NCI-H2081 (cell line): ENCODE results near the gene ANKS1B.
"Not testable (repeated sequence)": the region's sequence is repeated elsewhere in the genome, so short reads cannot be mapped to it uniquely, and the experiment has no call there.

Experiments used
- DNase-seq, 2 experiments: peaks; one replicate each; lab custom pipeline; 2025; lab: John Stamatoyannopoulos, UW

The ANKS1B gene

DNA sequence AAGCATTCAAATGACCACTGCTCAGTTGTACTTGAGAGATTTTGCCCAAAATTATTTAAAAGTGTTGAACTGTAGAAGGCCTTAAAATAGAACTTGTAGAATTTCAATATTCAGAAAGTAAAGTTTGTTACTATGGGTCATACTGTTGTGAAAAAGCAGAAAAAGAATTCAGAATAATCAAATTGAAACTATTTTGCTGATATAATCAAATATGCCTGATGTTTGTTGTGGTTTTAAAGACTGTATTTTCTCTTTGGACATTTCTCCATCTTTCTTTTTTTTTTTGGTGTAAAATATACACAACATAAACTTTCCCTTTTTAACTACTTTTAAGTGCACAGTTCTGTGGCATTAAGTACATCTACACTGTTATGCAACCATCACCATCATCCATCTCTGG is 964.9 kb downstream of the ANKS1B start:
- DNase-seq: no peak

DNA sequence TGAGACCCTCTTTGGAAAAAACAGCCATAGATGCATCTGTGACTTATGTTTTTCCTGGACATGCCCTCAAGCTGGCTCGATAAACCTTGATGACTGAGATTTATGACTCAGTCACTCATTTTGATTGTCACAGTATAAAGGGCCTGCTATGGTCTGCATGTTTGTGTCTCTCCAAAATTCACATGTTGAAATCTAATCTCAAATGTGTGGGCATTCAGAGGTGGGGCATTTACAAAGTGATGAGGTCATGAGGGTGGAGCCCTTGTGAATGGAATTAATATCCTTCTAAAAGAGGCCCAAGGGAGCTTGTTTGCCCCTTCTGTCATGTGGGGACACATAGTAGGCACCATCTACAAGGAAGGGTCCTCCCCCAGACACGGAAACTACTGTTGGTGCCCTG is 966.8 kb downstream of the ANKS1B start:
- DNase-seq: no peak

DNA sequence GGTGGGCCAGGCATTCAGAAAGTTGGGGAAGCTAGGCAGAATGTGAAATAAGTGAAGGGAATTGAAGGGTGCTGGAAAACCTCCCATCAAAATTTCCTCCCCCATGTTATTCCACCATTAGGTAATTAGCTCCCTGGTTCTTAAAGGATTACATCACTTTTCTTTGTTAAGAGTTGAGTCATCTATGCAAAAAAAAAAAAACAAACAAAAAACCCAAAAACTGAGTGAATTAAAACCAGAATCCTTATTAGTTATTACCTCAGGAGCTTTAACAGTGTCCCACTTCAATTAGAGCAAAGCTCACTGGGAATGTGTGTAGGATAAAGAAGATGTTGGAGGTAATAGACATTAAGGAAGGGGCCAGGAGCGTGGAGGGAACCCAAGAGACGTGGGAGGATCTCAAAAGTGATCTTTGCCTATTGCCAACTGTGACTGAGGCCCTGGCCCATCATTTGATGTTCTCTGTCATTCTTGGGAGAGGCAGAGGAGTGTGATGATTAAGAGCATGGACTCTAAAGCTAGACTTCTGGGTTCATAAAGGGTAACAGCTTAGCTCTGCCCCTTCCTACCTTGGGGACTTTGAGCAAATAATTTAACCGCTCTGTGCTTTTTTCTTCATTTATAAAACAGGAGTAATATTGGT is 975.0 kb downstream of the ANKS1B start:
- no peak for DNase-seq

DNA sequence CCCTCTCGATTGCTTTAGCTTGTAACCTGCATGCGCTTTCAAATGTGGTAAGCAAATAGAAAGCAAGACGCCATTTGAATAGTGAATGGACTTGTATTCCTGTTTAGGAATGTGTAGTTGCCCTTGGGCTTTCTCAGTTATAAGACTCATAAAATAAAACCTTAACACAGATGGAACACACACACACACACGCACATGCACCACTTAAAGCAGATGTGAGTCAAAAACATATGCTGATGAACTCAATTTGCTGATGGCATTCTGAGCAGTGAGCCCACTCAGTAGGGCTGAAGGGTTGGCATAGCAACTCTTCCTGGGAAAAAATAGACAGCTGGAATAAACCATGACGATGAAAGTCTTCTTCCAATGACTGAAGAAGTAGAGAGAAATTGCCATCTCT is 979.1 kb downstream of the ANKS1B start:
- no peak for DNase-seq

DNA sequence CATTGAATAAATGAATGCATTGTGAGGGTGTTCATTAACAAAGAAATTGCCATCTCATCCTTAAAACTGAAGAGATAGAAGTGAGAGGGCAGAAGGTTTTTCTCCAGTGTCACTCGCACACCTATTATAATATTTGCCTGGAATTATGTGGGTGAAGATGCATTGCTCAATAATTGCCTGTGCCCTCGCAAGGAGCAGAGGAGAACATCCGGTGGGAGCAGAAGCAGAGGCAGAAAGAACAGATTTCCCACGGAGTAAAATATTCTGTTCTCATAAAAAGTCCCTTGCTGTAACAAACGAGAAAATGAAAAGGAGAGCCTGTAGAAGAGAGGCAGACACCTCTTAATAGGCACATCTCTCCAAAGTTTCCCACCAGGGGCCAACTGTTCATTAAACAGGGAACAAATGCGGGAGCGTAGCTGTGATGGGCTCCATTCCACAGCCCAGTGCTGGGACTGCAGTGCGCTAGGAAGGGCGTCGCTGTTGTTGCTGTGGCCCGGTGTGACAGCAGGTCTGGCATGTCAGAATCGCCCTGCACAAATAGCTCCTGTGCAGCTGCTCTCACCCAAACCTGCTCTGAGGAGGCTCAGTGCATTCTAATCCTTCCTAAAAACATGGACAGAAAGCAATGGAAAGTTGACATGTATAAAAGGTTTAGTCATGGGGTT is 979.8 kb downstream of the ANKS1B start:
- DNase-seq: no peak

DNA sequence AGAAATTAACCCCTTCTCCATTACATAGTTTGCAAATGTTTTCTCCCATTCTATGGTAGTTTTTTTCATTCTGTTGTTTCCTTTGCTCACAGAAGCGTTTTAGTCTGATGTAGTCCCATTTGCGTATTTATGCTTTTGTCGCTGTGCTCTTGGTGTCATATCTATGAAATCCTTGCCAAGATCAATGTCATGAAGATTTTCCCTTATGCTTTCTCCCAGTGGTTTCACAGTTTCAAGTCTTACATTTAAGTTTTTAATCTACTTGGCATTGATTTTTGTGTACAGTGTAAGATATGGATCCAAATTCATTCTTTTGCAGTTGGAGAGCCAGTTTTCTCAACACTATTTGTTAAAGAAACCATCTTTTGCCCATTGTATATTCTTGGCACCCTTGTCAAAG is 982.0 kb downstream of the ANKS1B start:
- no peak for DNase-seq

DNA sequence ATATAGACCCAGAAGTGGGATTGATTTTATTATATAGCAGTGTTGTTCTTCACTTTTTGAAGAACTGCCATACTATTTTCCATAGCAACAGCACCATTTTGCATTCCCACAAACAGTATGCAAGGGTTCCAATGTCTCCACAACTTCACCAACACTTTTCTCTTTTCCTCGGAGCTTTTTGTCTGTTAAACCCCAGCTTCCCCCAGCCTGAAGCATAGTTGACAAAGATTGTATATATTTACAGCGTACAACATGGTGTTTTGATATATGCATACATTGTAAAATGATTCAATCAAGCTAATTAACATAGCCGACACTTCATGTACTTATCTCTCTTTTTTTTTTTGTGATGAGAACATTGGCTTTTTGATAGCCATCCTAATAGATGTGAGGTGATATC is 982.6 kb downstream of the ANKS1B start:
- no peak for DNase-seq

DNA sequence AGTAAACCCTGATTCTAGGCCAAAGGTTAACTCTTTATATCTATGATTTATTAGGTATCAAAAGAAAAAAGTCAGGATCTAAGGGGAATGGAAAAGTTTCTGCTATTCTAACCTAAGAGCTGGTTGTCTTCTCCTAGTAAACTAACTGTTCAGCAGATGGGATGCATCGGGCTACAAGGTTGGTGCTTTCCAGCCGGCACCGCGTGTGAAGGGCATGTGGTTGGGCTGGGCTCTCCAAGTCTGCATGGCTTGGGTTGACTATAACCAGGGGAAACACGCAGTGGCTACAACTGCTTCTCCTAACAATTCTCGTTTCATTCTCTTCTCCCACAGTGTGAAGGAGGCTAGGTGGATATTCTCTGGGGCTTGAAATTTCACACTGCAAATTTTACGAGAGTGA is 985.2 kb downstream of the ANKS1B start:
- no peak for DNase-seq

DNA sequence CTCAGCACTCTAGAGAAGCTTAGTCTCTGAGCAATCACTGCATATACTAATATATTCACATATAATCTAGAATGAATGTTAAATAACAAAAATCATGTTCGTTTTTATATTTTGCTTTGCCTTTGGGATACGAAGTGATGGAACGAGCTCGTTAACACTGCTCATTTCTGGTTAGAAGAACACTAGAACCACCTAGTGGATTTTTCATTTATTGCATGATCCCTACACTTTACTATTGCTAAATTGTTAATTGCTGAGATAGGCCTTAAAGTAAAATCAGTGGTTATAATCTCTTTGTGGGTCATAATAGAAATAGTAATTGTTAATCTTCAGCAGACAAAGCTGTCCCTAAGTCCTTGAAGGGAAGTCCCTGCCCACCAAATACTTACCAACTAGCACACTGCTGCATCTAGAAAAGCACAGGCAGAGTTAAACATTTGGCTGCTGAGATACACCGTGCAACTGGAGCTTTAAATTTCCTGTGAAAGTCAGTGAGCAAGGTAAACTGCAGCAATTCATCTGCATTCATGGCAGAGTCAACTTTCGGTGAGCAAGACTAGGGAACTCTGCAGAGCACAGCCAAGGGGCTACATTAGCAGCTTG is 985.9 kb downstream of the ANKS1B start:
- peak; percentile 22 to 38 for DNase-seq

DNA sequence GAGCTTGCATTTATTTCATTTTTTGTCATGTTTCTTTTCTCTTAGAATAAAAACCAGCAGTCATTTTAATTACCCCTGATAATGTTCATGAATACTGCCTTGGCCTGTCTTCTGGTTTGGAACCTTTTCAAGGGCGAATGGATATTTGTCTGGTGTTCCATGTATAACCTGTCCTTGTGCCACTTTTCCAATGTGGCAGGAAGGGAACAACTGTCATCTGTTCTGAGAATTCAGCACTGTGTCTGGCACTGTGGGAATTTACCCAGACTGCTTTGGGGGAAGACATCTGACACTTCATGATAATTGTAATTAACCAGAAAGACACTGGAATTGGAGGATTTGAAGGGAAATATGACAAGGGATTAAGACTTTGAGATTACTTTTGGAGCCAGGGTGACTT is 986.8 kb downstream of the ANKS1B start:
- no peak for DNase-seq

DNA sequence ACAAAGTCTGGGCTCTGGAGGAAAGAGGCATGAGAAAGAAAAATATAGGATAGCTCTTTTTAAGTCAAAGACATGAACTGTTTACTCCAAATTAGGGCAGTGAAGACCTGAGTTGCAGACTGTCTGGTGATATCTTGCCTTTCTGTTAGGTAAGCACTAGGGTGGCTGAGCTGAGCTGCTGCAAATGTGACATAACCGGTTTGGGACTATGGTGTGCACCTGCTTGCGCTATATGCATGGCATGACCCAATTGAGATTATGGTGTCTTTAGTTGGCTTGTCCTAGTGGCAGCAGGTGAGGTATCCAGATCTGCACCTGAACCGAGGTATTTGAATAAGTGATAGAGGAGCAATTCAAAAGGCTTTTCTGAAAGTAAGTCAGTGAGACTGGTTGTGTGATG is 994.1 kb downstream of the ANKS1B start:
- no peak for DNase-seq

DNA sequence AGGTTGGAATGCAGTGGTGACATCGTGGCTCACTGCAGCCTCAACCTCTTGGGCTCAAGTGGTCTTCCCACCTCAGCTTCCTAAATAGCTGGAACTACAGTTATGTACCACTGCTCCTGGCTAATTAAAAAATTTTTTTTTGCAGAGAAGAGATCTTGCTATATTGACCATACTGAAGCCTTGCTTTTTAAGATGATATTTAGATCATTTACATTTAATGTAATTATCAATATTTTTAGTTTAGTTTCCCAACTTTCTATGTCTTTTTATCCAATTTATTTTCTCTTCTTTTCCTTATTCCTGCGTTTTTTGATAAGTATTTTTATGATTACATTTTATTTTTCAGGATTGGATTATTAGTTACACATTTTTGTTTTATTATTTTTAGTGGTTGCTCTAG is 999.6 kb downstream of the ANKS1B start:
- no peak for DNase-seq

DNA sequence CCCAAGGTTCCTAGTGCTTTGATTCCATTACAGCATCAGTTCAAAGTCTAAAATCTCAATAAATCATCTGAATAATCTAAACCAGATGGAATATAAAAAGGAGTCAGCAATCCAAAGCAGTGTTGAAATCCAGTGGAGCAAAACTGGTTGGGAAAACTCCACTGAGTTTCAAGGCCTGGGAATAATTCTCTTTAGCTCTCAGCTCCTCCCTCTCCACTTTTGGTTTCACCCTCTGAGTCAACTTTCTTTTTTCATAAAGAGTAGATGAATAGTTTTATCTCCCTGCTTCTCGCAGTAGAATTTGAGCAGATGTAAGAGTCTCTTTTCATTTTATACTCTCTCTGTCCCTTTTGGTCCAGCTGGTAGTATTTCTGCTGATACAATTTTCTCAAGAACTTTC is 1001.1 kb downstream of the ANKS1B start:
- DNase-seq: no peak

DNA sequence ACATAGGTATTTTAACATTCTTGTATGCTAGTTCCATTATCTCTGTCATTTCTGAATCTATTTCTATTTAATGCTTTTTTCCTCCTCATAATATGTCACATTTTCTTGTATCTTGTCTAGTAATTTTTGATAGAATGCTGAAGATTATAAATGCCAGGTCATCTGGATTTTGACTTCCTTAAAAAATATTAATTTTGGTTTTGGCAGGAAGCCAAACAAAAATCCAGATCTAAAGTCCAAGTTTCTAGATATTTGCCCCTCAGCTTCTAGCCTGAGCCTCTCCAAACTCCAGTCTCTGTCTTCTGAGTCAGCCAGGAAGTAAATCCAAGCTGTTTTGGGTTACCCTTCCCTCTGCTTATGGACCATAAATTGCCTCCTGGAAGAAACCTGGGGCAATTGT is 1004.2 kb downstream of the ANKS1B start:
- no peak for DNase-seq

DNA sequence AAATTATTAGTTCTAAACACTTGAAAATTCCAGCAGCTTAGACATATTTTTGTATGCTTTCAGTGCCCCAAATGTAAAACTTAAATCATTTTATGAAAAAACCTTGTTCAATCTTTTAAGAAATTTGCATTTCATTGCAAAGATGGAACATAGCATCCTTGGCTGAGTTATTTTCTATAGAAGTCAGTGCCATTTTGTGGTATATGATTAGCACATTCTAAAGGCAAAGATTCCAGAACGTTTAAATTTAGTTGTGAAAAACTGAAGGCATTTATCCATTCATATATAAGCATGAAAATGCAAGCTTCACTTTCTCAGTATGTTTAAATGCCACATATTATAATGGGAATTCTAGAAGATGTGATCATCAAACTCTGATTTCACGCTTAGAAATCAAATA is 1007.5 kb downstream of the ANKS1B start:
- DNase-seq: no peak

DNA sequence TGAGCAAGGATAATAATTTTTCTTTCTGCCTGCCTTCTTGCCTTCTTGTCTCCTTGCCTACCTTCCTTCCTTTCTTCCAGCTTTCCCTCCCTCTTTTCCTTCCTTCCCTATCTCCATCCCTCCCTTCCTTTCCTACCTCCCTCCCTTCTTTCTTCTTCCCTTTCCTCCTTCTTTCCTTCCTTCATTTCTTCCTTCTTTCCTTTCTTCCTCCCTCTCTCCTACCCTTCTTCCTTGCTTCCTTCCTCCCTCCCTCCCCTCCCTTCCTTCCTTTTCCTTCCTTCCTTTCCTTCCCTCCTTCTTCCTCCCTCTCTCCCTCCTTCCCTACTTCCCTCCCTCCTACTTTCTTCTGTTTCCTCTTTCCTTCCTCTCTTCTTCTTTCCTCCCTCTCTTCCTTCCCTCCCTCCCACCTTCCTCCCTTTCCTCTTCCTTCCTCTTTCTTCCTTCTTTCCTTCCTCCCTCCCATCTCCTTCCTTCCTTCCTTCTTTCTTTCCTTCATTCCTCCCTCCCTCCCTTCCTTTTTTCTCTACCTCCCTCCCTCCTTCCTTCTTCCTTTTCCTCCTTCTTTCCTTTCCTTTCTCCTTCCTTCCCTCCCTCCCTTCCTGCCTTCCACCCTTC is 1009.9 kb downstream of the ANKS1B start:
- DNase-seq: no peak

DNA sequence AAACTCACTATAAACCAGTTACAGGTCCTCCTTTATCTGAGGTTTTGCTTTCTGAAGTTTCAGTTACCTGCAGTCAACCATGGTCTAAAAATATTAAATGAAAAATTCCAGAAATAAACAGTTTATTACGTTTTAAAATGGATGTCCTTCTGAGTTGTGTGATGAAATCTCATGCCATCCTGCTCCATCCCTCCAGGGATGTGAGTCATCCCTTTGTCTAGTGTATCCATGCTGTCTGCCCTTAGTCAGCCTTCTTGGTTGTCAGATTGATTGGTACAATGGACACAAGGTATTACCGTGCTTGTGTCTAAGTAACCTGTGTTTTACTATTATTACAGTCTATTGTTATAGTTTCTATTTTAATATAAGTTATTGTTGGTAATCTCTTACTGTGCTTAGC is 1011.3 kb downstream of the ANKS1B start:
- no peak for DNase-seq

DNA sequence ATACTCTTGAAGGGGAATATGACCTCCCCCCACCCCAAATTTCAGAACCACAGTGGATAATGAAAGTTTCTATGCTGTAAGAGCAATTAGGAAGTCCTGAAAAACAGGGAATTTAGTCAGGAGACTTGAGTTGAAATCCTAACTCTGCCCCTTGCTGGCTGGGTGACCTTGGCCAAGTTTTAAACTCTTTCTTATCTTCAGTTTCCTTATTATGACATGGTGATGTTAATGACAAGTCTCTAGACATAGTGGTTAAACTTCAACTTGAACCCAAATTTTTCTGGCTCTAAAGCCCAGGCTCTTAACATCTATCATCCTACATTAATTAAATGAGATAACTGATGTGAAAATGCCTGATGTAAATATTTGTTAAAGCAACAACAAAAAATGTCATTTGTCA is 1013.8 kb downstream of the ANKS1B start:
- no peak for DNase-seq

DNA sequence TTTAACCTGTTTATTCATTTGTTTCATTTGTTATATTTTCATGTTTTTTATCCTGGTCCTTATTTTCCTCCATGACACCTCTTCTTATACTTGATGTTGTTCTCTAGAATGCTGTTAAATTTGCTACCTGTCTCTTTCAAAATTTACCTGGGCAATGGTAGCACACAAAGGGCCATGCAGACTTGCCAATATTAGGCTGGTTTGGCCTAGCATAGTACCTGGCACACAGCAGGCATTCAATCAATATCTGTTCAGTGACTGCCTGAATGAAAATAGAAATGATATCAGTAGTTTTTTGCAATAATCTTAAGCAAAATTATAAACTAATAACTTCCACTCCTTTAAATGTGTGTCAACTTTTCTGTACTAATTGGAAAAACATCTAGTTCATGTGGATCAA is 1014.5 kb downstream of the ANKS1B start:
- DNase-seq: no peak

DNA sequence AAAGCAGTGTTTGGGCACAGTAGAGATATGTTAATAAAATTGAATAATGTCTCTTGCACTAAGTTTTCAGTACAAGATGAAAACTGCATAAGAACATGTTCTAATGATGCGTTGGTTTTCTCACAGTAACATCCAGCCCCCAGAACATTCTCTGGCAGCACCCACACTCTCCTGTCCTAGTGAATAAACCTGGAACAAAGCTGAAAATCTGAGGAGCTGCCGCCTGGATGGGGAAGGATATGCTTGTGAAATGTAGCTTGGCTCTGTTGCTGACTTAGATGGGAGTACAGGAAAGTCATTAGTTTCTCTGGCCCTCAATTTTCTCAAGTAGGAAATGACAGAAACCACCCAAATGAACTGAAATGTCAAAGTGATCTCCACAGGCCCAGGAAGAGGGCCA is 1015.8 kb downstream of the ANKS1B start:
- no peak for DNase-seq

DNA sequence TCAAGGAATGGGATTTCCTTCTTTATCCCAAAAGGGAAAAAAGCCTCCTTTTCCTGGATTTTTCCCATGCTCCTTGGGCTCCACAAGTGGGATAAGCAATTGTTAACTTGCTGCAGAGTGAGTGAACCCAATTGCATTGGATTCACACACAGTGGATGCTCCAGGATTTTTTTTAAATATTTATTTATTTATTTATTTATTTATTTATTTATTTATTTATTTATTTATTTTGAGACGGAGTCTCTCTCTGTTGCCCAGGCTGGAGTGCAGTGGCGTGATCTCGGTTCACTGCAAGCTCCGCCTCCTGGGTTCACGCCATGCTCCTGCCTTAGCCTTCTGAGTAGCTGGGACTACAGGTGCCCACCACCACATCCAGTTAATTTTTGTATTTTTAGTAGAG is 1027.6 kb downstream of the ANKS1B start:
- not testable (repeated sequence) for DNase-seq

DNA sequence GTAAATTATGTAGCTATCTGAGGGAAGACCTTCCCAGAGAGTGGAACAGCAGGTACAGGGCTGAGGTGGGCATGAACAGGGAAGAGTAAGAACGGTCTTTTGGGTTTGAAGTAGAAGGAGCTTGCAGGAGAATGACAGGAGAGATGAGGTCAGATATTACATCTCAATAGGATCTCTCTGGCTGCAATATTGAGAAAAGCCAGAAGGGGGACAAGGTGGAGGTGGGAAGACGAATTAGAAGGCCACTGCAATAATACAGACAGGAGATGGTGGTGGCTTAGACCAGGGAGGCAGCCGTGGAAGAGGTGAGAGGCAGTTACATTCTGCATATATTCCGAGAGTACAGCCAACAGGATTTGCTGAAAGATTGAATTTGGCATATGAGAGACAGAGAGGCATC is 1029.5 kb downstream of the ANKS1B start:
- peak in 1 of 2 experiments; percentile 19 for DNase-seq

DNA sequence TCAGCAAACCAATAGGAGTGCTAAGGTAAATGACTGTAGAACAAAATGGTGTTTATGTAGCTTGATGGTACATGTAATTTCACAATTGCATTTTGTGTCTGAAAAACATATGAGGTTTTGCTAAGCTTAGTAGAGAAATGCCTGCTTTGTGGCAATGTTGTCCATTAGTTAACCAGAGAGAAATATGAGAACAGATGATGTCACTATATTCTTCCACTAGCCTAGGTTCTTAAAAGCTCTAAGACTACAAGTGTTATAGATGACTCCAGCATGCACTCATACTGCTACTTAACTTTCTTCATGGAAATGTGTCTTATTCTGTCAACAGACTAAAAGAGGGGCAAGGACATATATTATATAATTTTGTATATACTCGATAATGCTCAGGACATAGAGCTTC is 1030.2 kb downstream of the ANKS1B start:
- DNase-seq: no peak
